CD8-positive, alpha-beta memory T cell (primary cell): ENCODE measurements around the gene PDGFRB. TPM values are rescaled to one million over a fixed set of nuclear protein-coding genes. Genes with fewer than 3 reads are reported as not detected.

Experiments used
- CTCF ChIA-PET: fragments of 350-600 bp; sonication (Branson Sonifier 250); formaldehyde crosslinking; loops from one replicate; lab custom pipeline; 2021; ENCODE audit warnings: antibody characterized with exemption; lab: Charles Lee
- POLR2A ChIA-PET: fragments of 350-600 bp; sonication (Branson Sonifier 250); formaldehyde crosslinking; loops from one replicate; lab custom pipeline; 2021; ENCODE audit warnings: antibody characterized with exemption; lab: Charles Lee
- DNase-seq, 5 donors: peaks; one replicate each; pipeline versions ENCODE4 v3.0.0 to v3.0.0-alpha.2; 2020 to 2022; ENCODE audit warnings: mixed read lengths in 1 of 5
- H3K27ac ChIP-seq: one replicate; pipeline ENCODE4 v1.7.0; 2013; ENCODE audit warnings: low read depth, mild to moderate bottlenecking, low read length, moderate library complexity
- H3K27me3 ChIP-seq: 2 replicates; pipeline ENCODE4 v1.7.0; 2013; ENCODE audit warnings: low read length, mild to moderate bottlenecking; ENCODE audit not compliant: insufficient read depth, poor library complexity, severe bottlenecking
- H3K36me3 ChIP-seq: 2 replicates; pipeline ENCODE4 v1.7.0; 2013; ENCODE audit warnings: mild to moderate bottlenecking, low read length, moderate library complexity; ENCODE audit not compliant: insufficient read depth
- H3K4me1 ChIP-seq: 2 replicates; pipeline ENCODE4 v1.7.0; 2013; ENCODE audit warnings: mild to moderate bottlenecking, low read length, moderate library complexity; ENCODE audit not compliant: insufficient read depth
- H3K4me3 ChIP-seq: 2 replicates; pipeline ENCODE4 v1.7.0; 2013; ENCODE audit warnings: mild to moderate bottlenecking, low read length
- H3K9me3 ChIP-seq: 2 replicates; pipeline ENCODE4 v1.7.0; 2013; ENCODE audit warnings: mild to moderate bottlenecking, low read length
- H3K27ac Mint-ChIP-seq, 8 donors: one replicate each; pipeline ENCODE4 v1.8.0; 2020 to 2021; ENCODE audit warnings: mixed read lengths in 8 of 8, mild to moderate bottlenecking in 6 of 8, inconsistent platforms in 3 of 8, moderate library complexity in 3 of 8
- H3K27me3 Mint-ChIP-seq, 2 donors: one replicate each; pipeline ENCODE4 v1.8.0; 2020 to 2021; ENCODE audit warnings: mixed read lengths in 2 of 2, mild to moderate bottlenecking in 1 of 2, moderate library complexity in 1 of 2
- H3K36me3 Mint-ChIP-seq, 3 donors: one replicate each; pipeline ENCODE4 v1.8.0; 2020 to 2021; ENCODE audit warnings: mixed read lengths in 3 of 3, inconsistent platforms in 1 of 3, mild to moderate bottlenecking in 1 of 3
- H3K4me1 Mint-ChIP-seq, 3 donors: one replicate each; pipeline ENCODE4 v1.8.0; 2020 to 2021; ENCODE audit warnings: mixed read lengths in 3 of 3, inconsistent platforms in 1 of 3, mild to moderate bottlenecking in 1 of 3
- H3K4me3 Mint-ChIP-seq, 7 donors: one replicate each; pipeline ENCODE4 v1.8.0; 2020 to 2021; ENCODE audit warnings: mixed read lengths in 7 of 7, mild to moderate bottlenecking in 6 of 7, moderate library complexity in 4 of 7, inconsistent platforms in 2 of 7
- H3K9me3 Mint-ChIP-seq, 5 donors: one replicate each; pipeline ENCODE4 v1.8.0; 2020 to 2022; ENCODE audit warnings: mixed read lengths in 5 of 5, mild to moderate bottlenecking in 3 of 5, moderate library complexity in 2 of 5, inconsistent platforms in 1 of 5
- polyA plus RNA-seq: library from polyadenylated mRNA; unstranded; fragments of 300-500 nt; fragmentation: Illumina TruSeq; gene quantifications from one replicate; pipeline ENCODE4 v1.2.3, GENCODE V29; 2021
- total RNA-seq, 2 experiments: library from RNA; stranded (reverse); gene quantifications; one replicate each; pipeline ENCODE4 v1.2.3, GENCODE V29; 2021

PDGFRB gene
- total and polyA plus RNA-seq, 3 experiments from 2014 or later = 0.66 to 2.0 (median 0.81) TPM

DNA sequence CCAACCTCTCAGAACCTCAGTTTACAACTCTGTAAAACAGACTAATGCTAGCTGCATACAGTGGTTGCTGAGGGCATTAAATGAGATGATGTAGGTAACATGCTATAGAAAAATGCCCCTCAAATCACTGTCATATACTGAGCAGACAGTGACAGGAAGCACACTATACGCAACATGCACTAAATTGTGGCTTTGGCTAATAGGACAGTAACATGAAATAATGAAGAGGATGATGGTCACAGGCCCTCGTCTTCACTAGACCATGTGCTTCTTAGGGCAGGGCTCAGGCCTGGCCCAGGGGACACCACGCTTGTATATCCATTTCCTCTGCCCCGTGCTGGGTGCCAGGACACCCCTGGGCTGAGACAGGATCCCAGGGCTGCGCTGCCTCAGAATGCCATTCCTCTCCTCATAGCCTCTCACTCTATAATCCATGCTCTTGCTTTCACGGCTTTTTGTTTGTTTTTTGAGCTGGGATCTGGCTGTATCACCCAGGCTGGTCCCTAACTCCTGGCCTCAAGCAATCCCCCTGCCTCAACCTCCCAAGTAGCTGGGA, 88.2 kb downstream of the PDGFRB start:
- H3K4me3 ChIP-seq = no peak overlapping the region
- CTCF ChIA-PET = no interaction called here
- no peaks in the 10 kb centered on the region for H3K36me3 ChIP-seq
- Mint-ChIP-seq H3K9me3 (no peaks in the 10 kb centered on the region), H3K4me1 (peaks cover 4 to 7% (median 4%) of the 10 kb centered on the region in 3 donors), H3K27me3 (peaks cover 5 to 9% of the 10 kb centered on the region in 2 donors), H3K36me3 (no peaks in the 10 kb centered on the region), H3K4me3 (no peak overlapping the region), H3K27ac (no peak overlapping the region)
- H3K27ac ChIP-seq = no peak overlapping the region
- no peaks in the 10 kb centered on the region for H3K9me3 ChIP-seq
- H3K27me3 ChIP-seq = no peaks in the 10 kb centered on the region
- DNase-seq = no peak
- POLR2A ChIA-PET = no interaction called here
- H3K4me1 ChIP-seq = no peaks in the 10 kb centered on the region

DNA sequence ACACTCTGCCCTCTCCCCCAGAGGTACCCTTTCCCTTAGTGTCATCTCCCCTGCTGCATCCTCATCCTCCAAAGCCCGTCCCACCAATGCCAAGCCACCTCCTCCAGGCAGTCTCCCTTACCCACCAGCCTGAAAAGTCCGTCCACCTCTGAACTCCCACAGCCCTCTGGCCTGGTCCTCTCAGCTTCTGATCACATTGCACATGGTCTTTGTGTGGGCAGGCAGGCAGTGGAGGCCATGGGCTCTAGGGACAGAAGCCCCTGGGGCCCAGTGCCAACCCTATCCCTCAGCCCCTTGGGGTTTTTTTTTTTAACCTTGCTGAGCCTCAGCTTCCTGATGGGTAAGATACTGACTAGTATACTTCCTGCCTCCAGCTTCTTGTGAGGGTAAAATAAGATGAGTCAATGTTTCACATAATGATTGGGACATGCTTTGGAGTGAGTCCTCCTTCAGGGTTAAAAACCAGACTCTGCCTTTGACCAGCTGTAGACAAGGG, 88.7 kb downstream of the PDGFRB start:
- no peak for DNase-seq
- Mint-ChIP-seq H3K27me3 (peaks cover 5 to 9% of the 10 kb centered on the region in 2 donors), H3K27ac (peak overlapping the region in 1 of 8 donors; percentile 3), H3K36me3 (no peaks in the 10 kb centered on the region), H3K4me3 (no peak overlapping the region), H3K4me1 (peaks cover 4 to 7% (median 4%) of the 10 kb centered on the region in 3 donors), H3K9me3 (no peaks in the 10 kb centered on the region)
- no peak overlapping the region for H3K4me3 ChIP-seq
- CTCF ChIA-PET = no interaction called here
- H3K9me3 ChIP-seq = no peaks in the 10 kb centered on the region
- H3K4me1 ChIP-seq = no peaks in the 10 kb centered on the region
- H3K27me3 ChIP-seq = no peaks in the 10 kb centered on the region
- no peaks in the 10 kb centered on the region for H3K36me3 ChIP-seq
- H3K27ac ChIP-seq = no peak overlapping the region
- POLR2A ChIA-PET = no interaction called here

DNA sequence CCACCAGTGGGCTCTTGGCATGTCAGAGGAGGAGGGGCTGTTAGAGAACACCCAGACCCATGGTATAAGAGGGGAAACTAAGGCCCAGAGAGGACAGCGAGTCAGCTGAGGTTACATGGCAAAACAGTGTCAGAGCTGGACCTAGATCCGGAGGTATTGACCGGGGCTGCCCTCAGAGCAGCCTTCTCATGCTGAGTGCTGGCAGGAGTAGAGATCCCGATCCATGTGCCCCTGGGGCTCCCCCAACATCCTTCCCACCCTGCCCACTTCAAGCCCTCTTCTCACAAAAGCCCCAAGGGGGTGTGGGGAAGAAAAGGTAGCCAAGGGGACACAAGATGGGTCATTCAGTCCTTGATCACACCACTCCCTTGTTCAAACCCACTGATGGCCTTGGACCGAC, 89.2 kb downstream of the PDGFRB start:
- Histone ChIP-seq H3K9me3 (no peaks in the 10 kb centered on the region), H3K27me3 (no peaks in the 10 kb centered on the region), H3K4me1 (no peaks in the 10 kb centered on the region), H3K36me3 (no peaks in the 10 kb centered on the region), H3K27ac (no peak overlapping the region), H3K4me3 (no peak overlapping the region)
- CTCF ChIA-PET = no interaction called here
- Mint-ChIP-seq H3K4me1 (peaks cover 4 to 7% (median 4%) of the 10 kb centered on the region in 3 donors), H3K36me3 (no peaks in the 10 kb centered on the region), H3K27me3 (peaks cover 5 to 9% of the 10 kb centered on the region in 2 donors), H3K4me3 (no peak overlapping the region), H3K9me3 (no peaks in the 10 kb centered on the region), H3K27ac (no peak overlapping the region)
- POLR2A ChIA-PET = no interaction called here
- DNase-seq = no peak

DNA sequence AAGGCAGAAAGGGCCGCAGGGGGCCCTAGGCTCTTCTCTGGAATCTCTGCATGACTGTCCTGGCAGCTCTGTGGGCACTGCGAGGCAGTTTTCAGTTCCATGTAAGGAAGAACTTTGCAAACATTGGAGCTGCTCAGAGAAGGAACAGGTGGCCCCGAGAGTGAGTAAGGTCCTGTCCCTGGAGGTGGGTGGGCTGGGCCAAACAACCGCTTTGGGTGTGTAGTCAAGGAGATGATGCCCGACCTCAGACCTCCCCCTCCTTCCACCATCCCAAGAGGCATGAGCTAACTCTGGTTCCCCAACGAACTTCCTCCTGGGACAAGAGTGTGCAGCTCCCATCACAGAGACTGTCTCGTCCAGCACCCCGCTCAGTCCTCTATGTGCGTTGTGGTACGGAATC, 89.8 kb downstream of the PDGFRB start:
- H3K4me1 ChIP-seq = no peaks in the 10 kb centered on the region
- DNase-seq = no peak
- ChIA-PET POLR2A (no interaction called here), CTCF (interaction anchor here (1.1 kb wide), 1 partner anchor 56 kb away, joined by 3 read pairs; no protein-coding TSS in a partner anchor)
- no peak overlapping the region for H3K4me3 ChIP-seq
- Mint-ChIP-seq H3K4me1 (peaks cover 4 to 7% (median 4%) of the 10 kb centered on the region in 3 donors), H3K36me3 (no peaks in the 10 kb centered on the region), H3K27me3 (peaks cover 5 to 9% of the 10 kb centered on the region in 2 donors), H3K9me3 (no peaks in the 10 kb centered on the region), H3K4me3 (no peak overlapping the region), H3K27ac (no peak overlapping the region)
- no peak overlapping the region for H3K27ac ChIP-seq
- no peaks in the 10 kb centered on the region for H3K27me3 ChIP-seq
- H3K9me3 ChIP-seq = no peaks in the 10 kb centered on the region
- no peaks in the 10 kb centered on the region for H3K36me3 ChIP-seq

DNA sequence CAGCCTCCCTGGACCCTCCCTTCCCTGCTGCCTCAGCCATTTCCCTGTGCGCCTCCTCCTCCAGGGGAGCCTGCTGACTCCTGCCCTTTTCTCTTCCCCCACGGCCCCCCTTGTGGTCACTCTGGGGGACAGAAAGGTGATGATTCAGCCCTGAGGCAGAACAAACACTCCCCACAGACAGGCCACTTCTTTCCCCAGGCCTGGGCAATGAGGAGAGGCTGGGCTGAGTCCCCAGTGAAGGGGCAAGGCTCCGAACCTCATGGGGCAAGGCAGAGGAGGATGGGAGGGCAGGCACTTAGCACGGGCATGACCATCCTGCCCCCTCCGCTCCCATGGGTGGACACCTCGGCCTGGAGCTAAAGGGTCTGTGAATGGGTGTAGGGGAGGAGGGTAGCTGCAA, 90.3 kb downstream of the PDGFRB start:
- ChIA-PET POLR2A (no interaction called here), CTCF (interaction anchor here (1.1 kb wide), 1 partner anchor 56 kb away, joined by 3 read pairs; no protein-coding TSS in a partner anchor)
- Mint-ChIP-seq H3K27ac (no peak overlapping the region), H3K4me3 (no peak overlapping the region), H3K36me3 (no peaks in the 10 kb centered on the region), H3K4me1 (peaks cover 4 to 7% (median 4%) of the 10 kb centered on the region in 3 donors), H3K9me3 (no peaks in the 10 kb centered on the region), H3K27me3 (peaks cover 4 to 9% of the 10 kb centered on the region in 2 donors)
- DNase-seq = no peak
- Histone ChIP-seq H3K9me3 (no peaks in the 10 kb centered on the region), H3K4me3 (no peak overlapping the region), H3K36me3 (no peaks in the 10 kb centered on the region), H3K27ac (no peak overlapping the region), H3K4me1 (no peaks in the 10 kb centered on the region), H3K27me3 (no peaks in the 10 kb centered on the region)

DNA sequence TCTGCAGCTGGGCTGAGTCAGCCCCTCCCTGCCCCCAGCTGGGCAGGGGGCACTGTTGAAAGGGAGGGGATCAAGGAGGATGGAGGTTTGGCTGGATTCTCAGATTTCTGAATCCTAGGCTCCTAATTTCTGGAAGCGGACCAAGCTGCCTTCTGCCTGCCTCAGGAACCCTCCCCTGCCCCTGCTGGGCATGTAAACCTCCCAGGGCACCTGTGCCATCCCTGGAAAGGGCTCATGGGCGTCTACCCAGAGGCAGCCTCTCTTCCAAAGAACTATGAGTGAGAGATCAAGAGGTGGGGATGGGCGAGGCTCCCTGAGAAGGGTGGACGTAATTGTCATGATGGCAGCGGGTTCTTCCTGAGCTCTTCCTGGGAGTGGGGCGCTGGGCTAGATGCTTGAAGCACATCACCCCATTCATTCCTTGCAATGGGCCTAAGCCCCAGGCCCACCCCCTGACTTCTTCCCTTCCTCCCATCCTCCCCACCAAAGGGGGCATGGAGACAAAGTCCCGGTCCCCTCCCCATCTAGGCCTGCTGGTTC, 90.9 kb downstream of the PDGFRB start:
- Mint-ChIP-seq H3K4me3 (no peak overlapping the region), H3K27ac (no peak overlapping the region), H3K9me3 (no peaks in the 10 kb centered on the region), H3K4me1 (peaks cover 4 to 7% (median 4%) of the 10 kb centered on the region in 3 donors), H3K36me3 (no peaks in the 10 kb centered on the region), H3K27me3 (peaks cover 2 to 9% of the 10 kb centered on the region in 2 donors)
- DNase-seq = no peak
- H3K27me3 ChIP-seq = no peaks in the 10 kb centered on the region
- H3K4me1 ChIP-seq = no peaks in the 10 kb centered on the region
- H3K27ac ChIP-seq = no peak overlapping the region
- H3K36me3 ChIP-seq = no peaks in the 10 kb centered on the region
- ChIA-PET CTCF (no interaction called here), POLR2A (no interaction called here)
- no peak overlapping the region for H3K4me3 ChIP-seq
- no peaks in the 10 kb centered on the region for H3K9me3 ChIP-seq

Other genes starting within 250 kb of the PDGFRB start
- not detected for gene PDE6A, start 211.1 kb downstream of the PDGFRB start, total RNA-seq
- not detected for gene PDE6A, start 211.1 kb downstream of the PDGFRB start, polyA plus RNA-seq
- gene SLC26A2, start 195.1 kb downstream of the PDGFRB start, total RNA-seq = 10 to 100 TPM in 1 of 2 experiments, 1 to 10 TPM in 1; 9.7 to 10.2 TPM
- gene SLC26A2, start 195.1 kb downstream of the PDGFRB start, polyA plus RNA-seq = 4.6 TPM
- gene TIGD6, start 155.2 kb downstream of the PDGFRB start, total RNA-seq = 1 to 10 TPM; 3.0 to 3.1 TPM
- gene TIGD6, start 155.2 kb downstream of the PDGFRB start, polyA plus RNA-seq = 1.5 TPM
- gene HMGXB3, start 155.1 kb downstream of the PDGFRB start, total RNA-seq = 10 to 100 TPM; 36.8 to 40.7 TPM
- 15.3 TPM for gene HMGXB3, start 155.1 kb downstream of the PDGFRB start, polyA plus RNA-seq
- gene CSF1R, start 69.3 kb downstream of the PDGFRB start, total RNA-seq = 1 to 10 TPM; 1.7 to 2.7 TPM
- 0.59 TPM for gene CSF1R, start 69.3 kb downstream of the PDGFRB start, polyA plus RNA-seq
- gene CDX1, start 10.9 kb upstream of the PDGFRB start, total RNA-seq = not detected
- gene CDX1, start 10.9 kb upstream of the PDGFRB start, polyA plus RNA-seq = not detected
- not detected for gene SLC6A7, start 34.2 kb upstream of the PDGFRB start, total RNA-seq
- not detected for gene SLC6A7, start 34.2 kb upstream of the PDGFRB start, polyA plus RNA-seq
- gene CAMK2A, start 133.9 kb upstream of the PDGFRB start, total RNA-seq = not detected
- gene CAMK2A, start 133.9 kb upstream of the PDGFRB start, polyA plus RNA-seq = not detected
- not detected for gene ARSI, start 147.1 kb upstream of the PDGFRB start, total RNA-seq
- not detected for gene ARSI, start 147.1 kb upstream of the PDGFRB start, polyA plus RNA-seq
- gene TCOF1, start 201.9 kb upstream of the PDGFRB start, total RNA-seq = 100 to 1,000 TPM; 116 to 120 TPM
- 33.1 TPM for gene TCOF1, start 201.9 kb upstream of the PDGFRB start, polyA plus RNA-seq